Common myeloid progenitor, CD34-positive (primary cell): Measurements from ENCODE around the gene LRP10.
"Not testable (repeated sequence)": the region's sequence is repeated elsewhere in the genome, so short reads cannot be mapped to it uniquely, and the experiment has no call there.

Experiments
- CTCF ChIA-PET: fragments of 350-600 bp; sonication (Branson Sonifier 250); formaldehyde crosslinking; loops from one replicate; lab custom pipeline; 2021; ENCODE audit warnings: antibody characterized with exemption; lab: Charles Lee
- POLR2A ChIA-PET: fragments of 350-600 bp; sonication (Branson Sonifier 250); formaldehyde crosslinking; loops from one replicate; lab custom pipeline; 2021; ENCODE audit warnings: antibody characterized with exemption; lab: Charles Lee
- DNase-seq, 3 donors: peaks; one replicate each; pipeline versions ENCODE4 v3.0.0 to v3.0.0-alpha.2; 2013
- H3K27ac ChIP-seq, 2 experiments: 1 replicate in 1 of 2; 2 replicates in 1 of 2; pipeline ENCODE4 v1.7.0; 2013; ENCODE audit warnings: inconsistent platforms in 2 of 2, low read length in 2 of 2, mild to moderate bottlenecking in 2 of 2, low read depth in 1 of 2, moderate library complexity in 1 of 2; ENCODE audit not compliant: severe bottlenecking in 2 of 2, insufficient read depth in 1 of 2, poor library complexity in 1 of 2
- H3K27me3 ChIP-seq, 5 experiments: replicated peaks in 2 of 5; 1 replicate in 3 of 5; 2 replicates in 2 of 5; pipeline versions ENCODE4 v1.6.1 to v1.7.0; 2013; ENCODE audit warnings: low read length in 4 of 5, mild to moderate bottlenecking in 2 of 5, moderate library complexity in 2 of 5, inconsistent platforms in 1 of 5; ENCODE audit not compliant: insufficient read depth in 5 of 5, control insufficient read depth in 4 of 5
- H3K36me3 ChIP-seq, 4 experiments: 1 replicate in 2 of 4; 2 replicates in 2 of 4; pipeline versions ENCODE4 v1.6.1 to v1.7.0; 2013; ENCODE audit warnings: low read length in 3 of 4, control low read depth in 1 of 4, mild to moderate bottlenecking in 1 of 4; ENCODE audit not compliant: control insufficient read depth in 4 of 4, insufficient read depth in 4 of 4
- H3K4me1 ChIP-seq, 4 experiments: 1 replicate in 3 of 4; 2 replicates in 1 of 4; pipeline versions ENCODE4 v1.6.1 to v1.7.1; 2013; ENCODE audit warnings: low read length in 3 of 4, mild to moderate bottlenecking in 3 of 4, control low read depth in 1 of 4, inconsistent platforms in 1 of 4, moderate library complexity in 1 of 4; ENCODE audit not compliant: control insufficient read depth in 4 of 4, insufficient read depth in 4 of 4; ENCODE audit errors: control extremely low read depth in 1 of 4
- H3K4me3 ChIP-seq, 7 experiments: 1 replicate in 4 of 7; 2 replicates in 3 of 7; pipeline versions ENCODE4 v1.5.1 to v1.7.0; 2013; ENCODE audit warnings: mild to moderate bottlenecking in 7 of 7, low read length in 6 of 7, moderate library complexity in 6 of 7, inconsistent platforms in 2 of 7, low read depth in 2 of 7, control low read depth in 1 of 7; ENCODE audit not compliant: insufficient read depth in 4 of 7, control insufficient read depth in 1 of 7; ENCODE audit errors: extremely low read depth in 1 of 7
- H3K9me3 ChIP-seq, 5 experiments: 1 replicate in 4 of 5; 2 replicates in 1 of 5; pipeline versions ENCODE4 v1.6.1 to v1.7.1; 2013; ENCODE audit warnings: low read length in 4 of 5, mild to moderate bottlenecking in 2 of 5, inconsistent platforms in 1 of 5, low read depth in 1 of 5, moderate library complexity in 1 of 5; ENCODE audit not compliant: control insufficient read depth in 4 of 5, insufficient read depth in 2 of 5; ENCODE audit errors: control extremely low read depth in 1 of 5
- WGBS: methylation state at CpG from one replicate; pipeline ENCODE4 v1.1.5; 2013; ENCODE audit not compliant: insufficient coverage; 5-methylcytosine and 5-hydroxymethylcytosine counted together

Gene LRP10

GRCh38 chr14:22852599-22852939, 19.0 kb upstream of the LRP10 start:
- Histone ChIP-seq H3K4me3 (no peak overlapping the region), H3K4me1 (peaks cover 3 to 40% (median 35%) of the 10 kb centered on the region in 4 experiments), H3K27ac (no peak overlapping the region), H3K9me3 (peaks cover 0 to 5% (median 2%) of the 10 kb centered on the region in 5 experiments), H3K27me3 (peaks cover 2 to 39% (median 5%) of the 10 kb centered on the region in 5 experiments), H3K36me3 (no peaks in the 10 kb centered on the region)
- no CpG with 5 or more reads among the region's 2 CpGs for WGBS
- ChIA-PET CTCF (interaction anchor here (0.7 to 23.5 kb wide), 22 partner anchors 8 to 463 kb away, joined by 3 to 707 read pairs (median 7); partner anchors contain the start of genes DAD1, LRP10, MMP14 and MRPL52), POLR2A (interaction anchor here (0.7 to 1.1 kb wide), 2 partner anchors 28 to 30 kb away, joined by 3 to 5 read pairs; no protein-coding TSS in a partner anchor)
- DNase-seq = no peak

GRCh38 chr14:22852940-22853767, 18.4 kb upstream of the LRP10 start:
- Histone ChIP-seq H3K4me1 (peaks cover 0 to 34% (median 29%) of the 10 kb centered on the region in 4 experiments), H3K4me3 (peak overlapping the region in 6 of 7 experiments; percentile 23 to 74 (median 60)), H3K9me3 (peaks cover 0 to 5% (median 2%) of the 10 kb centered on the region in 5 experiments), H3K36me3 (no peaks in the 10 kb centered on the region), H3K27me3 (peaks cover 2 to 42% (median 5%) of the 10 kb centered on the region in 5 experiments), H3K27ac (no peak overlapping the region)
- POLR2A ChIA-PET = interaction anchor here (0.7 to 1.1 kb wide), 2 partner anchors 28 to 31 kb away, joined by 3 to 5 read pairs; no protein-coding TSS in a partner anchor
- WGBS = 3% methylated on average over 16 of the region's 20 CpGs
- CTCF ChIA-PET = interaction anchor here (0.7 to 23.5 kb wide), 32 partner anchors 9 to 463 kb away, joined by 3 to 707 read pairs (median 4); partner anchors contain the start of genes DAD1, LRP10, MMP14 and MRPL52
- DNase-seq = peak; percentile 84 to 88 (median 87)

- H3K27ac ChIP-seq, DNase-seq, POLR2A ChIA-PET, H3K9me3 ChIP-seq, H3K36me3 ChIP-seq, H3K4me3 ChIP-seq: not testable (repeated sequence)
- peaks cover 2 to 46% (median 8%) of the 10 kb centered on the region in 5 experiments for H3K27me3 ChIP-seq
- peaks cover 0 to 24% (median 19%) of the 10 kb centered on the region in 4 experiments for H3K4me1 ChIP-seq
- WGBS = 91% methylated on average over 4 of the region's 11 CpGs
- CTCF ChIA-PET = interaction anchor here (0.8 to 23.5 kb wide), 27 partner anchors 10 to 464 kb away, joined by 3 to 707 read pairs (median 5); partner anchors contain the start of genes LRP10, MMP14, MRPL52 and PRMT5
Measured at GRCh38 chr14:22854296-22854695, 17.2 kb upstream of the LRP10 start.

- DNase-seq = no peak
- H3K27ac ChIP-seq = no peak overlapping the region
- peaks cover 2 to 47% (median 10%) of the 10 kb centered on the region in 5 experiments for H3K27me3 ChIP-seq
- peaks cover 0 to 24% (median 18%) of the 10 kb centered on the region in 4 experiments for H3K4me1 ChIP-seq
- POLR2A ChIA-PET = no interaction called here
- H3K4me3 ChIP-seq = no peak overlapping the region
- peaks cover 0 to 5% (median 2%) of the 10 kb centered on the region in 5 experiments for H3K9me3 ChIP-seq
- no peaks in the 10 kb centered on the region for H3K36me3 ChIP-seq
- CTCF ChIA-PET = interaction anchor here (0.7 to 23.5 kb wide), 25 partner anchors 9 to 535 kb away, joined by 3 to 707 read pairs (median 4); partner anchors contain the start of genes LRP10, MMP14, MRPL52 and OXA1L
- 100% methylated on average over 7 of the region's 8 CpGs for WGBS
Measured at GRCh38 chr14:22854963-22855724, 16.4 kb upstream of the LRP10 start.

GRCh38 chr14:22856428-22856827, 15.1 kb upstream of the LRP10 start:
- H3K36me3 ChIP-seq = no peaks in the 10 kb centered on the region
- DNase-seq = no peak
- no peak overlapping the region for H3K27ac ChIP-seq
- ChIA-PET POLR2A (no interaction called here), CTCF (interaction anchor here (0.6 to 23.5 kb wide), 6 partner anchors 14 to 131 kb away, joined by 3 to 707 read pairs (median 4); partner anchors contain the start of genes LRP10, MMP14, MRPL52 and RBM23)
- peaks cover 0 to 14% (median 11%) of the 10 kb centered on the region in 4 experiments for H3K4me1 ChIP-seq
- peaks cover 2 to 55% (median 11%) of the 10 kb centered on the region in 5 experiments for H3K27me3 ChIP-seq
- peaks cover 0 to 9% (median 5%) of the 10 kb centered on the region in 5 experiments for H3K9me3 ChIP-seq
- no peak overlapping the region for H3K4me3 ChIP-seq
- 90% methylated on average over 3 of the region's 5 CpGs for WGBS

- peaks cover 0 to 14% (median 5%) of the 10 kb centered on the region in 5 experiments for H3K9me3 ChIP-seq
- peaks cover 5 to 59% (median 14%) of the 10 kb centered on the region in 5 experiments for H3K27me3 ChIP-seq
- WGBS = 86% methylated on average over 3 of the region's 3 CpGs
- ChIA-PET POLR2A (interaction anchor here (2.0 kb wide), 1 partner anchor 11 kb away, joined by 4 read pairs; no protein-coding TSS in a partner anchor), CTCF (interaction anchor here (0.6 to 23.5 kb wide), 11 partner anchors 7 to 763 kb away, joined by 3 to 707 read pairs (median 5); partner anchors contain the start of genes LRP10, MMP14 and MRPL52)
- H3K4me3 ChIP-seq, H3K4me1 ChIP-seq, DNase-seq, H3K36me3 ChIP-seq, H3K27ac ChIP-seq: not testable (repeated sequence)
Measured at GRCh38 chr14:22860377-22860776, 11.2 kb upstream of the LRP10 start.
